H1 (cell line): ENCODE results near the gene STOML1.

Source experiments
- CTCF ChIP-seq, 3 experiments: IDR thresholded peaks; 1 replicate in 2 of 3; 2 replicates in 1 of 3; pipeline versions ENCODE4 v1.5.1 to v1.6.1; 2011; ENCODE audit warnings: low read length in 3 of 3, mild to moderate bottlenecking in 3 of 3, inconsistent platforms in 2 of 3, low read depth in 1 of 3, moderate library complexity in 1 of 3; ENCODE audit not compliant: insufficient read depth in 1 of 3; ENCODE audit errors: control extremely low read depth in 1 of 3
- MAFK ChIP-seq: IDR thresholded peaks from 2 replicates; pipeline ENCODE4 v1.6.1; 2012; ENCODE audit warnings: low read depth, mild to moderate bottlenecking, improper control_type of control experiment, low read length
- POLR2AphosphoS5 ChIP-seq: IDR thresholded peaks from 2 replicates; pipeline ENCODE4 v1.6.1; 2011; ENCODE audit warnings: low read depth, low read length
- RAD21 ChIP-seq, 2 experiments: IDR thresholded peaks in 1 of 2; conservative IDR thresholded peaks in 1 of 2; 2 replicates each; pipeline ENCODE4 v1.6.1; 2011; ENCODE audit warnings: low read depth in 2 of 2, low read length in 2 of 2, improper control_type of control experiment in 1 of 2, inconsistent platforms in 1 of 2, mild to moderate bottlenecking in 1 of 2, moderate library complexity in 1 of 2
- USF2 ChIP-seq: IDR thresholded peaks from 2 replicates; pipeline ENCODE4 v1.6.1; 2011; ENCODE audit warnings: low read length, improper control_type of control experiment

- TF ChIP-seq CTCF (IDR thresholded peaks at IDR 0.05; ENCODE audit: control extremely low read depth in 1 of 3, insufficient read depth in 1 of 3, low read depth in 1 of 3, low read length in 3 of 3) (no peak), POLR2AphosphoS5 (no peak), RAD21 (IDR thresholded peaks at IDR 0.05 in 1 of 2, conservative IDR thresholded peaks at IDR 0.05 in 1 of 2; ENCODE audit: low read depth in 2 of 2, low read length in 2 of 2) (no peak), MAFK (no peak), USF2 (no peak)
Observed at GRCh38 chr15:73931441-73931840, 60.7 kb downstream of the STOML1 start.
